Activated T-cell treated with anti-CD3 and anti-CD28 coated beads, Interleukin-2, amount 50 U/mL, for 48 hours (primary cell): ENCODE data around the gene FOXG1.

Source experiments
- DNase-seq, 2 experiments: peaks; one replicate each; pipeline ENCODE4 v3.0.0-alpha.2; 2020

The FOXG1 gene

GRCh38 chr14:28766469-28766955 lies at the start of gene FOXG1:
Gene FOXG1 (plus strand): TSS chr14:28766787. CDS start chr14:28767280, 493 bp downstream.
- DNase-seq = no peak

GRCh38 chr14:28719130-28719529 lies 47.5 kb upstream of the FOXG1 start:
- no peak for DNase-seq

GRCh38 chr14:28731358-28731757 lies 35.2 kb upstream of the FOXG1 start:
- DNase-seq = no peak

- DNase-seq = no peak
Measured at GRCh38 chr14:28742171-28742846, 24.3 kb upstream of the FOXG1 start.

- no peak for DNase-seq
Measured at GRCh38 chr14:28744126-28744525, 22.5 kb upstream of the FOXG1 start.

- no peak for DNase-seq
Measured at GRCh38 chr14:28745176-28745575, 21.4 kb upstream of the FOXG1 start.

DNA sequence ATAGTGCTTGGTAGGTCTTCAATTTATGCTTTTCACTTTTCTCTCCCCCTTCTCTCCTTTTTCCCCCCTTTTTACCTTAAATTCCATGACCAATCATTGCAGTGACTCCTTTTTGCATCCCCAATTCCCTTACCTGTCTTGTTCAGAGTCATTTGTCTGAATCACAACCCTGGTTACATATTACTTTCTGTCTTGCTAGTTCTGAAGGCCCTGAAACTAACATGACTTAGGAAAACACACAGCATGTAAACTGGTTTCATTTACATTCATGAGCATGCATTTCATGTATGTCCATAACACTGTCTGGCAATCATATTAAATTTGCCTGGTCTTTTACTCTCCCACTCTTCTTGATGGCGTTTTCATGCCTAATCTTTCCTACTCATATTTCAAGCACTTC lies 20.3 kb upstream of the FOXG1 start:
- no peak for DNase-seq

GRCh38 chr14:28751467-28752058 lies 15.0 kb upstream of the FOXG1 start:
- DNase-seq = no peak

DNA sequence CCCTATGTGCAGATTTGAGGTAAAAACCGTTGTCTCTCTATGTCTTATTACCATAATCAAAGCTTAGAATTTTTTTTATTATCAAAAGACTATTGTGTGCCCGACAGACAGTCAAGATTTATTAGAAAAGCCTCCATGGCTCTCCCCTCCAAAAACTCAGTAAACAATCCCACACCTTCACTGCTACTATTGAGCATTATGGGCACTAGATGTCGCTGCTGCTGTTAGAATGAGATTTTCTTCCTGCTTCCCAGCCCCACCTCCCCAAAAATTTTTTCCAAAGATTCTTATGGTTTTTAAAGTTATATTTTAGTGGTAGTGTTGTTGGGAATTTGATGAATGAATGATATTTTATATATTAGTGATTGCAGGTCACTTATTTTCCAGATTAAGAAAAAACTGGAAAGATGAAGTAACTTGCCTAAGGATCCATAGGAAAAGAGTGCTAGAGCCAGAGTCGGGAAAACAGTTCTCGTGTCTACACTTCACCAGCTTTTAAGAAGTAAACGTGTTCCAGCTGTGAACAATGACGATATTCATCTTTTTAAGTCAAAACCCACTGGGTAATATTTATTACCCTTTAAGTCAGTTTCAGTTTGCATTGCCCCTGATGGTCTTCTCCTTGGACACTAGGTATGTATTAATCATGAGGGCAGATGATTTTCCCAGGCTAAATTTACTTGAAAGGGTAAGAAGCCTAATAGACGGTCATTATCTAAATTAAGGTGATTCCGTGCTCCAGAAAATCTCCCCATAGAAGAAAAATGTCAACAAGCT lies 12.2 kb upstream of the FOXG1 start:
- DNase-seq = no peak

DNA sequence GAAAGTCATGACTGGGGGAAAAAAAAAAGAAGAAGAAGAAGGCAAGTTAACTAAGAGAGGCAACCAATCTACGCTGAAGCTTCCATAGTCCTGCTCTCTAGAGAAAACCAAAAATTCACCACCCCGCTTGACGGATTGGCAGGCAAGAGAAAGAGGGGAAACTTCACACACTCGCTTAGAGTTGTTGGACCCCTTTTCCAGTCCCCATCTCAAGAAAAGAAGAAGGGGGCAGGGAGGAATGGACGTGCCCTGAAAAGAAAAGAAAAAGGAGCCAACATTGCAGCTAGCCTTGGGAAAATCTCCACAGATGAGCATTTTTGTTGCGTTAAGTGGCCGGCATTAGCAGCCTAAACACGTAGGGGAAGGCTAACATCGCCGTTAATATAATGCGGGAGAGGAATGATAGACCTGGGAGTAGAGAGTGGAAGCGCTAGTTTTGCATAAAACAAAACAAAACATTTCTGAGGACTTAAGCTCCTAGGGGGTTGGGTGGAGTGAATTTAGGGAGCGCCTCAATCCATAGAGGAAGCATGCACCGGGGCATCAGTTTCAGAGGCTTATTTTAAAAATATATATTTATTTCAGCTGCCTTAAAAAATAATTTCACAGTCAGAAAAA lies 11.3 kb upstream of the FOXG1 start:
- DNase-seq = no peak

- no peak for DNase-seq
Measured at GRCh38 chr14:28755884-28756268, 10.7 kb upstream of the FOXG1 start.

- no peak for DNase-seq
Measured at GRCh38 chr14:28756269-28756883, 10.2 kb upstream of the FOXG1 start.

DNA sequence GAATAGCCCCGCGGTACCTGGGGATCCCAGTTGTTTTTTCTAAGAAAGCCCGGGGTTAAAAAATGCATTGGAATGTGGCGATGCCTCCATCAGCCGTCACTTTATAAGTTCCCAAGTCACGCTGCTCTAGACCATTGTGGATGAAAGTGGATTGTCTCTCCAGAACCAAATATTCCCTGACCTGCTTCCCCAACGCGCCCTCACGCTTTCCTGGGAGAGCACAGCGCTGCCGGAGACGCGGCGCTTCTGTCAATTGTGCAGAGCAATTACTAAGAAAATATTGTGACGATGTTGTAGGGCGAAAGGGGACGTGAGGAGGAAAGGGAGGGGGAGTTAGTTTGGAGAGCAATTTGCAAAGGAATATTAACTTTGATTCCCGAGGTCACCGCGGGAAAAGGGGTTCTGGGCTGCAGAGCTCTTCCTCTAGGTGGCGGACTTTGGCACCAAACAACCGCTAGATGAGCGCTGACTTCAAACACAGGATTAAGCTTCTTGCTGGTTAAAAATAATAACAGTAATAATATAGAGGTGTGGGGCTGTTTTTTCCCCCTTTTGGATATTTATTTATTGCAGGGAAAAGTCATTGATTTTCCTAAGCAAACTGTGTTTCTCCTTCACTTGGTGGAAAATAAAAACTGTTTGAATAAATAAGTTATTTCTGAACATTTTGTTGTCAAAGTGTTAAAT lies 9.6 kb upstream of the FOXG1 start:
- DNase-seq = no peak

DNA sequence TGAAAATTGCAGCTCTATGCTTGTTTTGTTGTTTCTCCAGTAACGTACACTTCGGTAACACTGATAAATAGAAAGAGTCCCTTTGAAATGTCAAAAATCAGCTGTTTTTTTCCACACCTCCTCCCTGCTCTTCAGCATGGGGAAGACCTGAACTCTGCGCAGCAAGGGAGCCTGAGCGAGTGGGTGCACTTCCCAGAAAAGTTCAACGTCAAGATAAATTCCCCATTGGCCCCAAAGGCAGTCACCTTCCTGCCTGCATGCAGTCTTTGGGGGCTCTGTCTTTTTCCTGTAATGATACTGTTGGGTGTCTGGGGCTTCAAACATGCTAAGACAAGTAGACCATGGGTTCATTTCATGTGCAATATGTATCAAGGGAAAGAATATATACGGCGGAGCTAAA lies 8.8 kb upstream of the FOXG1 start:
- DNase-seq = no peak

GRCh38 chr14:28758253-28758884 lies 8.2 kb upstream of the FOXG1 start:
- no peak for DNase-seq

- DNase-seq = no peak
Measured at GRCh38 chr14:28758885-28759652, 7.5 kb upstream of the FOXG1 start.

GRCh38 chr14:28759653-28760313 lies 6.8 kb upstream of the FOXG1 start:
- no peak for DNase-seq

- no peak for DNase-seq
Measured at GRCh38 chr14:28760431-28760996, 6.1 kb upstream of the FOXG1 start.

GRCh38 chr14:28761438-28762291 lies 4.9 kb upstream of the FOXG1 start:
- DNase-seq = no peak
